Ureter (tissue), 1 donor: ENCODE measurements around the gene TEX9. TPM values are rescaled to one million over a fixed set of nuclear protein-coding genes. Genes with fewer than 3 reads are reported as not detected.
"Not testable (repeated sequence)": the region's sequence is repeated elsewhere in the genome, so short reads cannot be mapped to it uniquely, and the experiment has no call there.

Source experiments
- DNase-seq: peaks from one replicate; pipeline ENCODE4 v3.0.0-alpha.2; 2020; ENCODE audit warnings: low spot score
- total RNA-seq: library from RNA; stranded (reverse); gene quantifications from one replicate; pipeline ENCODE4 v1.2.4, GENCODE V29; 2023
- donor health status: DM: yes; HTN: yes; CAD: no.

Gene TEX9
- total RNA-seq, 1 donor from 2014 or later, result 20.5 TPM

DNA sequence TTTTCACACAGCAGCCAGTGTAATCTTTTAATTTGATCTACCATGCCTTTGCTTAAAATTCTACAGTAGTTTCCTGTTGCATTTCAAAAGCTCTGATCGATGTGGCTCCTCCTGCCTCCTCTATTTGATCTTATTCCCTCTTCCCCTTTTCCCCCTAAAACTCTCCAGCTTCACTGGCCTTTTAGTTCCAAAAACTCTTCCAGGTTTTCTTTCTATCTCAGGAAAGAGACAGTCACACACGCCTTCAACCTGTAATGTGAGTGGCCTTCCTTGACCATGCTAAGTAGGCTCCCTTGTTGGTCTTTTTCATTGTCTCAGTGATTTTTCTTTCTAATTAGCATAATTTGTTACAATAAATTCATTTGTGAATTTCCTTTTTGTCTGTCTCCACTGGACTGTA lies 985 bp downstream of the TEX9 start:
- no peak for DNase-seq

DNA sequence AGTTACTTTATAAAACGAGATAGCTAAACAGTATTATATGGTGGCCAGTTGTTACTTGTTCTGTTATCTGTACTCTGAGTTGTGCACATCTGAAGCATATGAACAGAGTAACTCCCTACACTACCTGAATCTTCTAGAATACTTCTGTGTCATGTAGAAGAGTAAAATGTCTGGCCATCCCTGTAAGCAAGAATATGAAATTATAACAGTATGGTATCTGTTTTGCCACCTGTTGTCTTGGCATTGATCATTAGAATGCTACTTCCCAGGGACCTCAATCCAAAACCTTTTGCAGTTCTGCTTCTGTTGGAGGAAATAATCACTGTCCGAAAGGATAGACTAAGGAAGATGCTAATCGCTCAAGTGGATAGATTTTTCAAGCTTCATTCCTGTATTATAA lies 1.9 kb downstream of the TEX9 start:
- DNase-seq, result no peak

DNA sequence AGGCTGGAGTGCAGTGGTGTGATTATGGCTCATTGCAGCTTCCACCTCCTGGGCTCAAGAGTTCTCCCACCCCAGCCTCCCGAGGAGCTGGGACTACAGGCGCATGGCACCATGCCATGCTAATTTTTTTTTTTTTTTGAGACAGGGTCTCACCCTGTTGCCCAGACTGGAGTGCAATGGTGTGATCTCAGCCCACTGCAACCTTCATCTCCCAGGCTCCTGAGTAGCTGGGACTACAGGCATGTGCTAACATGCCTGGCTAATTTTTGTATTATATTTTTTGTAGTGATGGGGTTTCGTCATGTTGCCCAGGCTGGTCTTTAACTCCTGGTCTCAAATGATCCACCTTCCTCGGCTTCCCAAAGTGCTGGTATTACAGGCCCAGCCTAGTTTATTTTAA lies 4.0 kb downstream of the TEX9 start:
- DNase-seq, result no peak

DNA sequence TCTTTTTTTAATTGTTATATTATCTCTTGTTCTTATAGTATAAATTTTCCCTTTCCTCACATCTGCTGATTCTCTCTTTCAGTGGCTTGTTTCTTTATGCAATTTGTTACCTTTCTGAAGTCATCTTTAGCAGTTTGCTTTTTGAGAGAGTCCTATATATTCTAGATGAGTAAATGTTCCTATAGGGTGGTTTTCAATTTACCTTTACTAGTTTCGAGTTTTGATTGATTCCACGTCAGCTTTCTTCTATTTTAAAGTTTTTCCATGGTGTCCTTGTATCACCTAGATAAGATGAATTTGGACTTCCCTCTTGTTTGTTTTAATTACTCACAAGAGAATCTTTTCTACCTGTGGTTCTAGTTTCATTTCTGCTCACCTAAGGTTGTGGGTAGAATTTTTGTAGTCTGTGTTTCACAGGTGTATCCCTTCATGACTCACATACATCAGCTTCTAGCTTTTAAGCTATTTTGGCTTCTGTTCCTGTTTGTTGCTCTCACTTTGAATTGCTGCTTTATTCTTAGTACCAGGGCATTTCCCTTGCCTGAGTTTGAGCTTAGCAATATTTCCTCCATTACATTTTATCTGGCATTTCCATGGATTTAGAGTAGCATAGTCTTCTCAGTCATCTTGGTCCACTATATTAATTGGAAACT lies 6.4 kb downstream of the TEX9 start:
- no peak for DNase-seq

DNA sequence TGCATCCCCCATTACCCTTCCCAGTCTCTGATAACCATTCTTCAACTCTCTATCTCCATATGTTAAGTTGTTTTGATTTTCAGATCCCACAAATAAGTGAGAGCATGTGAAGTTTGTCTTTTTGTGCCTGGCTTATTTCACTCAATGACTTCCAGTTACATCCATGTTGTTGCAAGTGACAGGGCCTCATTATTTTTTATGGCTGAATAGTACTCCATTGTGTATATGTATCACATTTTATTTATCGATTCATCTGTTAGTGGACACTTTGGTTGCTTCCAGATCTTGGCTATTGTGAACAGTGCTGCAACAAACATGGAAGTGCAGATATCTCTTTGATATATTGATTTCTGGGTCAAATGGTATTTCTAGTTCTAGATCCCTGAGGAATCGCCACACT lies 9.5 kb downstream of the TEX9 start:
- DNase-seq, result not testable (repeated sequence)

DNA sequence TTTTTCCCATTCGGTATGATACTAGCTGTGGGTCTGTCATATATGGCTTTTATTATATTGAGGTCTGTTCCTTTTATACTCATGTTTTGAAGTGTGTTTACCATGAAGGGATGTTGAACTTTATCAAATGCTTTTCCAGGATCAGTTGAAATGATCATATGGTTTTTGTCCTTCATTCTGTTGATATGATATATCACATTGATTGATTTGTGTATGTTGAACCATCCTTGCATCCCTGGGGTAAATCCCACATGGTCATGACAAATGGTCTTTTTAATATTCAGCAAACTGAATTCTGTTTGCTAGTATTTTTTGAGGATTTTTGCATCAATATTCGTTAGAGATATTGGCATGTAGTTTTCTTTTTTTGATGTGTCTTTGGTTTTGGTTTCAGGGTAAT lies 12.6 kb downstream of the TEX9 start:
- DNase-seq, result not testable (repeated sequence)

DNA sequence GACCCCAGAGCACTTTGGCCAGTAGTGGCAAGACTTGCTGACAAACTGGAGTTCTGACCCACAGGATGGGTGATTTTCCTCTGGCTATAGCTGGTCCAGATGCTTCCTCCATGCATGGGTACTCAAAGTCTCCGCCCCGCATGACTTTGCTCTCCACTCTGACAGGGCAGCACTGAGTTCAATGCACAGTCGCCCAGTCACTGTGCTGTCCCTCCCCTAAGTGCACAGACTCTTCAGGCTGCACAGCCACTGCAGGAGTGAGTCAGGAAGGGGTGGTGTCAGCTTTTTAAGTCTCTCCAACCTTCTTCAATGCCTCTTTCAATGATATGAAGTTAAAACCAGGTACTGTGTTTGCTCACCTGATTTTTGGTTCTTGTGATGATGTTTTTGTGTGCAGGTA lies 17.8 kb downstream of the TEX9 start:
- no peak for DNase-seq

DNA sequence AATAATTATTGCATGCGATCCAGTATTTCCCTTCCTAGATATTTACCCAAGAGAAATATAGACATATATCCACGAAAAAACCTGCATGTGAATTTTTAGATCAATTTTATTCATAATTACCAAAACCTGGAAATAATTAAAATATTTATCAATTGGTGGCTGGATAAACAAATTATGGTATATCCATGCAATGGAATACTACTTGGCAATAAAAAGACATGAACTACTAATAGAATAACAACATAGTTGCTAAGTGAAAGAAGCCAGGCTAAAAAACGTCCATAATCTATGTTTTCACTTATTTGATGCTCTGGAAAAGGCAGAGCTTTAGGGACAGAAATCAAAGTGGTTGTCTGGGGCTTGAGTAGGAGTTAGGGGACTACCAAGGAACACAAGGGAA lies 20.7 kb downstream of the TEX9 start:
- DNase-seq, result no peak

DNA sequence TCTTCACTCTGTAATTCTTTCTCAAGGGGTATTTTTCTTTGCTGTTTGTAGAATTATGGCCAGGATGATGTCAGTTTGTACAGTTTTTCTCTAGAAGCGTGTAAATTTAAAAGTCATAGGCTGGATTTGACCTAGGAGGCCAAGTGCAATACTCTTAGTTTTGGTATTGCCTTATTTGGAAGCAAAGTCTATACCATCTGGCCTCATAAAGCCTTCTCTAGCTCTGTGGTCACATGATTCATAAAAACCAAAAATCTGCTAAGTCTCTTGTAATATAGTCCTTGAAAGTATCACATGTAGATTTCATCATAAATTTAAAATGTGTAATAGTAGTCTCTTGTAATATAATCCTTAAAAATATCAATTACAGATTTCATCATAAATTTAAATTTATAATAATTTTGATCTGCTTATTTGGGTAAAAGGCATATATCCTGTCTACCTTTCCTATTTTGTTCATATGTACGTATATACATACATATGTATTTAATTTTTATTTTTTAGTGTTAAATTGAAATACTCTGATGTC lies 25.6 kb downstream of the TEX9 start:
- no peak for DNase-seq

DNA sequence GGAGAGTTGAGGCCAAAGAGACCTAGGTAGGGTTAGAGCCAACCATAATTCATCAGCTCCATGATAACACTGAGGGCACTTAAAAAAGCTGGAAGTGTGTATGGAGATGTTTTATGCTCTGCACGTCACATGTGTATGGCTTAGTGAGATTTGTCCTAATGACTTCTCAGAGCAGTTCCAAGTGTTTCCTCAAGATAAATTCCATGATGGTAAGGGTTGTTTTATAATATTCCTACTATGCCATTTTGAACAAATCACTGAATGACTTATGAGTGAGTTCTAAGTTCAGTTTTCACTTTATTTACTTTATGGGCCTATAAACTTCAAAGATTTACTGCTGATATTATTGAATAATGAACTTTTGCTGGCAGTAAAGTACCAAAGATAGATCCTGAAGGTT lies 28.1 kb downstream of the TEX9 start:
- no peak for DNase-seq

DNA sequence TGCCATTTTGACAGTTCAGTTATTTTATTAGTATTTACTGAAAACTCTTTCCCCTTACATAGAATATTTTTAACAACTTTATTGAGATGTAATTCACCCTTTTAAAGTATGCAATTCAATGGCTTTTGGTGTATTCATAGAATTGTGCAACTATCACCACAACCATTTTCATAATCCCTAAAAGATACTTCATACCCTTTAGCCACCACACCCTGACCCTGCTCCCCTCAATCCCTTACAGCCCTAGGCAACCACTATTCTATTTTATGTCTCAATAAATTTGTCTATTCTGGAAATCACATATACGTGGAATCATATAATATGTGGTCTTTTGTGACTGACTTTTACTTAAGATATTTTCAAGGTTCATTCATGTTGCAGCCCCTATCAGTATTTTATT lies 29.7 kb downstream of the TEX9 start:
- DNase-seq, result no peak

DNA sequence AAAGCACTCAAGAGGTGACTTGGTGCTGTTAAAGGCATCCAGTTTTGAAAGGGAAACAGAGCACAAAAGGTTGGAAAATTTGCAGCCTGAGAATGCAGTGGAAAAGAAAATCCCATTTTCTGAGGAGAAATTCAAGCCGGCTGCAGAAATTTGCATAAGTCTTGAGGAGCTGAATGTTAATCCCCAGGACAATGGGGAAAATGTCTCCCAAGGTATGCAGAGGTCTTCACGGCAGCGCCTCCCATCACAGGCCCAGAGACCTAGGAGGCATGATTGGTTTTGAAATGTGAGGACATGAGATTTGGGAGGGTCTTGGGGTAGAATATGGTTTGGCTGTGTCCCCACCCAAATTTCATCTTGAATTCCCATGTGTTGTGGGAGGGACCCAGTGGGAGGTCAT lies 32.1 kb downstream of the TEX9 start:
- DNase-seq, result not testable (repeated sequence)

DNA sequence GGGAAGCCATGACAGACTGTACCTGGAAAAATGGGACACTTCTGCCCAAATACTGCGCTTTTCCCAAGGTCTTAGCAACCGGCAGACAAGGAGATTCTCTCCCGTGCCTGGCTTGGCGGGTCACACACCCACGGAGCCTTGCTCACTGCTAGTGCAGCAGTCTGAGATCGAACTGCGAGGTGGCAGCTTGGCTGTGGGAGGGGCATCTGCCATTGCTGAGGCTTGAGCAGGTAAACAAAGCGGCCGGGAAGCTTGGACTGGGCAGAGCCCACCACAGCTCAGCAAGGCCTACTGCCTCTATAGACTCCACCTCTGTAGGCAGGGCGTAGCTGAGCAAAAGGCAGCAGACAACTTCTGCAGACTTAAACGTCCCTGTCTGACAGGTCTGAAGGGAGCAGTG lies 34.0 kb downstream of the TEX9 start:
- not testable (repeated sequence) for DNase-seq

DNA sequence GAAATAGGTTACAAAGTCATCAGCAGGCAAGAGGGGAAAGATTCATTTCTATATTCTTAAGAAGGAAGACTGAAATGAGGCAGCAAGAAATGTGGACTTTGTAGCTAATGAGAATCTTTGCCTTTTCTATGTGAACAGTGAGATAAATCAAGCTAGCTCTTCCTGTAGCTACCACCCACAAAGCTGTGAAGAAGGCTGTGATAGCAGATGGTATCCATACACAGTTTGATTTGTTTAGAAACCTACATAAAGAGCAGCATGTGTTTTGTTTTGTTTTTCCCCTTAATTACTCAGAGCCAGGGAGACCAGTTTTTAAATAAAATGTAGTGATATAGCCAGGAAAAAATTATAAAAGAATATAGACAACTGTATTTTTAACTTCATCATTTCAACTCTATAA lies 45.5 kb downstream of the TEX9 start:
- DNase-seq, result no peak

DNA sequence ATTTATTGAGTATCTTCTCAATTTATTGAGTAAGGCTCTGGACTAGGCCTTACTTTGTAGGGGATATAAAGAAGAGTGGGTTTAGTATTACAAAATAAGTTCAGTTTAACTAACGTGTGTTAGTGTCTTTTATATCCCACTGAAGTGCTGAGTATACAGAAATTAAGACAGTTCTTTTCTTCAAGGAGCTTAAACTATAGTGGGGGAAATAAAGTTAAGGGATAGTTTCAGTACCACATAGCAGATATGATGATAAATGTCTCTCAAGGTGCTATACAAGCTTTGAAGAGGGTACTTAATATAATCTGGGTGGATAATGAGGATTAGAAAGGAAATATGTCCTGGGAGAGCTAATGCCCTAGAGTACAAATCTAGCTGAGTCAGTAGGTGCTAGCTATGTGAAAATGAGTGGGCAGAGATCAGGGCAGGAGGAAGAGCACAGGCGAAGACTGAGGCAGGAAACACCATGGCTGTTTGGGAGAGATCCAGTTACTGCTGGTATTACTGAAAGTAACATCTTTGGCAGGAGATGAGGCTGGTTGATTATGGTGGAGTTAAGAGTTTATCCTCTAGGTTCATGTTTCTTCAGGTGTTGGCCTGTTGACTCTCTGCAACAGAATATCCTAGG lies 46.0 kb downstream of the TEX9 start:
- DNase-seq, result no peak

DNA sequence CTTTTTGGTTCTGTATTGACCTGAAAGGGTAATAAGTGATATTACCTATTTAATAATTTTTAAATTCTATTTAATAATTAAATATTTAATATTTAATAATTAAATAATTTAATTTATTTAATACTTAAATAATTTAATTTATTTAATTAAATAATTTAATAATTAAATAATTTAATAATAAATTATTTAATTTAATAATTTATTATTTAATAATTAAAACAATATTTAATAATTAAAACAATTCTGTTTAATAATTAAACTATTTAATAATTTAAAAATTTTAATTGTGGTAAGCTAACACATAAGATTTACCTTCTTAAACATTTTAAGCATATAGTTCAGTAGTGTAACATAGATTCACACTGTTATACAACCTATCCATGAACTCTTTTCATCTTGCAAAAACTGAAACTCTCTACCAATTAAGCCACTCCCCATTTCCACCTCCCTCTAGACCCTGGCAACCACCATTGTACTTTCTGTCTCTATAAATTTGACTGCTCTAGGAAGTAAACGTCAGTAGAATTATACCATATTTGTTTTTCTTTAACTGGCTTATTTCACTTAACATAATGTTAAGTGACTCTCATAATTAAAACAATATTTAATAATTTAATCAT lies 48.0 kb downstream of the TEX9 start:
- not testable (repeated sequence) for DNase-seq

DNA sequence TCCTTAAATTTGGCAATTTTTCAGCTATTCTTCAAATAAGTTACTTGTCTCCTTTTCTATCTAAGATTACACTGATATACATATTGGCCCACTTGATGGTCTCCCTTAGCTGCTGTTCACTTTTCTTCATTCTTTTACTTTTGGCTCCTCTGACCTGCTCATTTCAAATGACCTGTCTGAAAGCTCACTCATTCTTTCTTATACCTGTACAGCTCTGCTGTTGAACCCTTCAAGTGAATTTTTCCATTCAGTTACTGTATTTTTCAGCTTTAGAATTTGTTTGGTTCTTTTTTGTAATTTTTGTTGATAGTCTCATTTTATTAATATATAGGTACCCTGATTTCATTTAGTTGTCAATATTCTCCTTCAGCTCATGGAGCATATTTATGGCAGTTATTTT lies 60.0 kb downstream of the TEX9 start:
- no peak for DNase-seq

DNA sequence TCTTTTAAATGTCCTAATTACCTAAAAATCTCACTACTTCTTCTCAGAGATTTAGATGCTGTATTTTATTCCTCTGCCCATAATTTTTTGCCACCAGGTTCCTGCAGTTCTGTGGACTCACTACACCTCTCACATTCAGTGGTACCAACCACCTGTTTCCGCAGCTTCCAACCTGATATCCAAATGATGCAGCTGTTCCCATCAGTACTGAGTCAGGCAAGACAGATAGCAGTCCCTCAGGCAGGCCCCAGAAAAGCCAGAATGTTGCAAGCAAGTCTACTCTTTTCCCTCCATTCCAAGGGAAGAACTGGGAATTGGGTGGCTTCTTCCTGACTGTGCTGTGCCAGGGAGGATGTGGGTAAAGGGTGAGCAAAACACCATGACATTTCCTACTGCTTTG lies 60.8 kb downstream of the TEX9 start:
- no peak for DNase-seq

DNA sequence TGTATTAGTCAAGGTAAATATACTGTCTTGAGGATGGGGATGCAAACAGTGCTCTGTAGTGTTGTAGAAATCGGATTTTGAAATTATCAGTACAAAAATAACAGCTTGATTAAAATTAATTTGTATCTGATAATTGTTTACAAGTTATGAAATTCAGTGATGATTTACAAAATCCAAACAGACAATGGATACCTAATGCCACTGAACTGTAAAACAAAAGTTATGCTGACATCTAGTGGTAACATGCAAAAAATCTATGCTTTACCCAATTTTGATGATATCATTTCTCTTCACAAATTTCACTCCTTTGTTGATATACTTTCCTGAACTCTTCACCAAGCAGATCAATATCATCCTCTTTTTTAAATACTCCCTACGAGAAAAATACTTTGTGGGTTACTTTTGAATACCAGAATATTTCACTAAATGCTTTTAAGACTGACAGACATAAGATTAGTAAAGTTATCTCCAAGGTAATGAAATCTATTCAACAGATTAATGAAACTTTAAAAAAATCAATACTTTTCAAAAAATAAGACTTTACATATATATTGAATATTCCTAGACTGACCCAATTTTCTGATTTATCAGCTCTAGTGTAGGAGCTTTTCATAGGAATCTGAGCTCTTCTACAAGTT lies 63.7 kb downstream of the TEX9 start:
- DNase-seq, result no peak

DNA sequence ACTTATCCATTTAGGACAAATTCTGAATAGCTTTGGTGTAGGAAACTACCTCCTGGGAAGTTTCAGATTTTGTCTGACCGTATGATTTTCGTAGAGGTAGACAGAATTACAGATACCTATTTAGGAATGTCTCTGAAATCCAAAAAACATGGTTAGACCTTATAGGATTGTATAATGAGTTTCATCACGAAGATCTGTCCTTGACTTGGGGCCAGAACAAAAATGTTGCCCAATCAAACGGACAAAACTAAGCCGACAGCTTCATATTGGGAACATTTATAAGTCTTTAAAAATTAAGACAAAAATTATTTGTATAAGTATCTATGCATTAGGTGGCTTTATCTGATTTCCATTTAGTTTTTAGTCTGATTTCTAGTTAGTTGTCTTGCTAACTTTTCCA lies 67.1 kb downstream of the TEX9 start:
- no peak for DNase-seq

DNA sequence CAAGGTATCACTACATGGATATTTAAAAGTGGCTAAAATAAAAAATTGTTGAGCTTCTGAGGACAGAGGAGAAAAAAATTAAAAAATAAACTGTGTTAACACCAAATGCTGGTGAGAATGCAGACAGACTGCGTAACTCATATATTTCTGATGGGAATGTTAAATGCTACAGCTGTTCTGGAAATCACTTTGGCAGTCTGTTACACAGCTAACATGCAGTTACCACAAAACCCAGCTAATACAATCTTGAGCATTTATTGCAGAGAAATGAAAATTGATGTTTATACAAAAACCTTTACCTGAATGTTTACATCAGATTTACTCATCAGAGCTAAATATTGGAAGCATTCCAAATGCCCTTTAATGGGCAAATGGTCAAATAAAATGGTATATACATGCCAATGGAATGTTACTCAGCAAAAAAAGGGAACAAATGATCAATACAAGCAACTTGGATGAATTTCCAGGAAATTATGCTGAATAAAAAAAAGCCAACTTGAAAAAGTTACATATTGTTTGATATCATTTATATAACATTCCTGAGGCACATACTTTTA lies 75.1 kb downstream of the TEX9 start:
- no peak for DNase-seq

DNA sequence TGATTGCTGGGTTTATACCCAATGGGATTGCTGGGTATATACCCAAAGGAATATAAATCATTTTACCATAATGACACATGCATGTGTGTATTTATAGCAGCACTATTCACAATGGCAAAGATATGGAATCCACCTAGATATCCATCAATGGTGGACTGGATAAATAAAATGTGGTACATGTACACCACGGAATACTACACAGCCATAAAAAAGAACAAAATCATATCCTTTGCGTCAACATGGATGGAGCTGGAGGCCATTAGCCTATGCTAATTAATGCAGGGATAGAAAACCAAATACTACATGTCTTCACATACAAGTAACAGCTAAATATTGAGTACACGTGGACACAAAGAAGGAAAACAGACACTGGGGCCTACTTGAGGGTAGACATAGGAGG lies 77.1 kb downstream of the TEX9 start:
- no peak for DNase-seq

DNA sequence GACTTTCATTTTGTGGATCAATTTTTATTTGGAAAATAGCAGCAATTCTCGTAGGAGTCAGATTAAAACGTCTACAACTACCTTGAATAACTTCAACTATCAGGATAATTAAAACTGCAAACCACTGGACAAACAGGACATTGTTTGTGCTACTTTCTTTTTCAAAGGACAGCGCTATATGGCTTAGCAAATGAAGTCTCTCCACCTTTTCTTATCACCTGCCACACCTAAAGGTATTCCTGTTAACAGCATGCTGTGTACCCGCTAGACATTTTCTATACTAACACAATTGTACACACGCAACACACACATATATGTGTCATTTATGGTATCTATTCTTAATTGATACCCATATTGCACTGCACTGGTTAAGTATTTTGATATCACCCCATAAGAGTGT lies 80.5 kb downstream of the TEX9 start:
- DNase-seq, result no peak
